GM19455 (cell line): ENCODE results near the gene ADAT3.

Source experiments
- ATAC-seq: cut with Tn5 transposase; IDR thresholded peaks from one replicate; pipeline ENCODE4 v1.9.1; 2021; ENCODE audit not compliant: unreplicated experiment

ADAT3 gene

DNA sequence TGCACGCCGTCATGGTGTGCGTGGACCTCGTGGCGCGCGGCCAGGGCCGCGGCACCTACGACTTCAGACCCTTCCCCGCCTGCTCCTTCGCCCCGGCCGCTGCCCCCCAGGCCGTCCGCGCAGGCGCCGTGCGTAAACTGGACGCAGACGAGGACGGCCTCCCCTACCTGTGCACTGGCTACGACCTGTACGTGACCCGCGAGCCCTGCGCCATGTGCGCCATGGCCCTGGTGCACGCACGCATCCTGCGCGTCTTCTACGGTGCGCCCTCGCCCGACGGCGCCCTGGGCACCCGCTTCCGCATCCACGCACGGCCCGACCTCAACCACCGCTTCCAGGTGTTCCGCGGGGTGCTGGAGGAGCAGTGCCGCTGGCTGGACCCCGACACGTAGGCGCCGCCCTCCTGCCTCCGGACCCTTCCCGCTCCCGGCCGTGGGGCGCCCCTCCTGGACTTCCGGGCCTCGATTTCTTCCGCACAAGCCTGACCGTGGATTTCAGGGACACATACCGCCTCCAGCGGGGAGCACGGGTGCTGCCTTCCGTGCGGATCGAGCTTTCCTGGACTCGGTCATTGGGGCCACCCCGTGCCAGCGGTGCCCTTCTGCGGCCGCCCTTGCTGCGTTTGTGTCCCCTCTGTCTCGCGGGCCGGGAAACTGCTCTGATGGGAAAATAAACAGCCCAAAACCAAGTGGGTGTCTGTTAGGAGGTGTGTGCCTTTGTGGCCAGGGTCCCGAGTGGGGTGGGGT lies 7.7 kb downstream of the ADAT3 start:
- ATAC-seq, result no peak

DNA sequence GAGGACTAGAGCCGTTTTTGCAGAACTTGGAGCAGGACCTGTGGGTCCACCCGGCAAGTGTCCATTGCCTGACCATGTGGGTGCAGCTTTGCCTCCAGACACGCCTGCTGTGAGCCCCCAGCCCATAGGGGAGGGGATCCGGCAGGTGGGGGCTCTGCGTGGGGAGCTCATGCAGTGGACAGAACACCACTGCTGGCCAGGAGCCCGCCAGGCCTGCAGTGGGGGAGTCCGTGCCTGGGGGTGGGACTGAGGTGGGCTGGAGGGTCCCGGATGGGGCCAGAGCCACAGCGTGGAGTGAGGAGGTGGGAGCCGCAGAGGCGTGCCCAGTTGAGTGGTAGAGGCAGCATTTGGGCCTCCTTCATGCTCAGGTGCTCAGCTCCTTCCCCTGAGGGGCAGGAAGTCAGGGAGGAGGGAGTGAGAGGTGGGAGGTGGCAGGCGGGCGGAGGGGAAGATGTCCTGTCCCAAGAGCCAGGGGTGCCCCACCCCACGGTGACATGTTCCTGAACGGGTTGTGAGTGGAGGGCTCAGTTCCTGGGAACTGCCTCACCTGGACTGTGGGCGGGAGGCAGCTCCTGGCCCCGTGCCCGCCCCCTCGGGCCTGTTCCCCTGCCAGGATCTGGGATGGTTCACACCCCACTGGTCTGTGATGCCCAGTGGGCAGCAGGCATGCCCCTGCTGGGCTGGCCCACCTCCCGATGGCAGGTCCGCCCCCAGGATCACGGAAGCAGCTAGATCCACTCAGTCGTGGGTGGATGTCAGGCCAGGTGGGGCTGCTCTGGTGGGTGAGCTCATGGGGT lies 8.8 kb downstream of the ADAT3 start:
- no peak for ATAC-seq

DNA sequence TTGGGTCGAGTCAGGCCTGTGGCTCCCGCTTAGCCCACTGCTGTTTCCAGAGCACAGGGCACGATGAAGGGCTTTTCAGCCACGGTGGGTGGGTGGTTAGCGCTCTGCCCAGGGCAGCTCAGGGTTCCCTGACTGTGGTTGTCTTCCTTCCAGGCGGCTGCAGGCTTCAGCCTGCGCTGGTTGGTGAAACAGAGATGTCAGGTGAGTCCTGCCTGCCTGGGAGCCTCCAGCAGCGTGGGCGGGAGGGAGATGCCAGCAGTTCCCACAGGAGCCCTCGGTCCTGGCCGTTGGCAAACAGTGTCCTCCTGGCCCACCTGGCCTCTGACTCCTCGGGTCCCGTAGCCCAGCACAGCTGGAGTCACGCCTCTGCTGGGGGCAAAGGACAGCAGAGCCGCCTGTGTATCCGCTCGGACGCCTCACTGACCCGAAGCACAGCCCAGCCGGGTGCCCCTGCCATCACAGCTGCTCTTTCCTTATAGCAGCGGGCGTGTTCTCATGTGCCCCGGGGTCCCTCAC lies 9.7 kb downstream of the ADAT3 start:
- ATAC-seq, result no peak

DNA sequence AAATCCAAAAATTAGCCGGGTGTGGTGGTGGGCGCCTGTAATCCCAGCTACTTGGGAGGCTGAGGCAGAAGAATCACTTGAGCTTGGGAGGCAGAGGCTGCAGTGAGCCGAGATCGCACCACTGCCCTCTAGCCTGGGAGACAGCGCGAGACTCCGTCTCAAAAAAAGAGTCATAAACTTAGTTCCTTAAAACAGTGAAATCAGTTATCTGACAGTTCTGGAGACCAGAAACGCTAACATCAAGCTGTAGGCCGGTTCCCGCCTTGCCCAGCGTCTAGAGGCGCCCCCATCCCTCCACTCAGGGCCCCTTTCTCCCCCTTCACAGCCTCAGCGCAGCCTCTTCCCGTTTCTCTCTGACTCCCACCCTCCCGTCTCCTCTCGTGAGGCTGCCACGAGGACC lies 11.9 kb downstream of the ADAT3 start:
- no peak for ATAC-seq

DNA sequence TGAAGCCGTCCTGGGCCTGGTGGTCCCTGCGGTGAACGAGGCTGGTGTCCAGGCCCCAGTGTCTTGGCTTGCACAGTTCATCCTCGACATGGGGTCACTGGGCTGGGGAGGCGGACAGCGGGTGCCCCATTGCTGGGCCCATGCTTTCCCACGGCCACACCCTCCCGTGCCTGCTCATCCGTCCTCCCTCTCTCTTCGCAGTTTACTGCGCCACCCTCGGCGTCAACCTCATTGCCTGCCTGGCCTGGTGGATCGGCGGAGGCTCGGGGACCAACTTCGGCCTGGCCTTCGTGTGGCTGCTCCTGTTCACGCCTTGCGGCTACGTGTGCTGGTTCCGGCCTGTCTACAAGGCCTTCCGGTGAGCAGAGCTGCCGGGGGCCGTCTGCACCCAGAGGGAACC lies 12.7 kb downstream of the ADAT3 start:
- no peak for ATAC-seq

DNA sequence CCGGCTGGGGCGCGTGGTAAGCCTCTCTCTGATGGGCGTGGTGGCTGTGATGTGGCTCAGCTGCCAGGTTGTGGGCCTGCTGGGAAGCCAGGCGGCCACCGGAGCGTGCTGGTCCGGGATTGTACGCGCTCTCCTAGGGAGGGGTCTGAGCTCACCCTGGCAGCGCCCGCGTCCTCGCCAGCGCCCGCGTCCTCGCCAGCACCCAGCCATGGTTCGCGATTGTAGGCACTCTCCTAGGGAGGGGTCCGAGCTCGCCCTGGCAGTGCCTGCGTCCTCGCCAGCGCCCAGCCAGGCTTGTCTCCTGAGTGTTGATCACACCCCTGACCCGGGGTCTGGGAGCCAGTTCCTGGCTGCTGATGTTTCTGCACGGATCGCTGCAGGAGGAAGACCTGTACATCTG lies 13.8 kb downstream of the ADAT3 start:
- ATAC-seq, result no peak

DNA sequence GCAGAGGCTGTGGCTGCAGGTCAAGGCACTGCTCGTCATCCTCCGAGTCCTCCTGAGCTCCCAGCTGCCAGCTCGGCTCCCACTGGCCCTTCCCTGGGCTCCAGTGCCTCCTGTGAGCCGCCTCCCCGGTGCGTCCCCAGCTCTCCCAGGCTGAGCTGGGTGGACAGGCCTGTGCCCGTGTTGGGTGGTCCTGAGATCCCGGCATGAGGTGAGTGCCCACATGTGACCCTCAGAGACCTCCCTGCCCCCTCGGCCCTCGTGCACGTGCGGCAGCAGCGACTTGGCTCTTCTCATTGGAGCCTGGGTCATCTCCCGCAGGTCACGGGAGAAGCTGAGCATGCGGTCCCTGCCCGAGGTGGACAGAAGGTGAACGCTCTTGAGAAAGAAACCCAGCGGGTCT lies 15.4 kb downstream of the ADAT3 start:
- no peak for ATAC-seq

DNA sequence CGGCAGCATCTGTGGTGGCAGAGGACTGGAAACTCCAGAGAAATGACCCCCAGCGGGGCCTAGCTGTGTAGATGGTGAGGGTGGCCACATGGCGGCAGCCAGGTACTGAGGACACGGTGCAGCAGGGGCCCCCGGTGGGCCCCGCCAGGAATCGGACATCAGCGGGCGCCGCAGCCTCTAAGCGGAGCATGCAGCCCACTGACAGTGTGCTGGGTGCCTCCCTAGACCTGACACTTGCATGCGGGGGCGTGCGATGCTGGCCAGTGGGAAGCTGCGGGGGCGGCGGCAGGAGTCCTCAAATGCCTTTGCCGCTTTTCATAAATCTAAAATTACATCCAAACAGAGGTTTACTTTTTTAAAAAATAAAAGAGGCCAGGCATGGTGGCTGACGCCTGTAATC lies 16.1 kb downstream of the ADAT3 start:
- ATAC-seq, result no peak

DNA sequence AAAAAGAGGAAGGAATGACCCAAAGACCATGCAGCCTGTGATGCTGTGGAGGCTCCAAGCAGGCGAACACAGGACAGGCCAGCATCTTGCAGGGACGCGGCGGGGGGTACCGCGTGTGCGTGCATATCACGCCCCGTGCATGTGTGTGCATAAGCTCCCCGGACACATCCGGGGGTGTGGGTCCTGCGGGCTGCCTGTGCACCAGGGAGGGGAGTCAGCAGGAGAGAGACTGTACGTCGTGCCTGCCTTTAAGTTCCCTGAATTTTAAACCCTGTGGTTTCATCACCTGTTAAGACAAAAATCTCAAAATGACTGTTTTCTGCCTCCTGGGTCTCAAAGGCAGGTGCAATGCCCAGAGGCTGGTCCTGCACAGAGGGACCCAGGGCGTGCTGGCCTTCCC lies 16.6 kb downstream of the ADAT3 start:
- no peak for ATAC-seq

DNA sequence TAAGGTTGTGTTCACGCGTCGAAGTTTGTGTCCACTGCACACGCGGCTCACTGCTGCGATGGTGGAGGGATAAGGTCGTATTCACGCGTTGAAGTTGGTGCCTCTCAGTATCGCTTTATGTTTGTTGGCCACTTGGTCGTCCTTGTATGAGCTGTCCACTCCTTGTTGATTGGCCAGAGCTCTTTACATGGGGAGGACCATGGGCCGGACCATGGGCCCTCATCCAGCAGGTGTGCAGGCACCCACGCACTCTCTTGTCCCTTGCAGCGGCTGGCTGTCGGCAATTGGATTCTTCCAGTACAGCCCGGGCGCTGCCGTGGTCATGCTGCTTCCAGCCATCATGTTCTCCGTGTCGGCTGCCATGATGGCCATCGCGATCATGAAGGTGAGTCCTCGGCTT lies 17.6 kb downstream of the ADAT3 start:
- ATAC-seq, result no peak

DNA sequence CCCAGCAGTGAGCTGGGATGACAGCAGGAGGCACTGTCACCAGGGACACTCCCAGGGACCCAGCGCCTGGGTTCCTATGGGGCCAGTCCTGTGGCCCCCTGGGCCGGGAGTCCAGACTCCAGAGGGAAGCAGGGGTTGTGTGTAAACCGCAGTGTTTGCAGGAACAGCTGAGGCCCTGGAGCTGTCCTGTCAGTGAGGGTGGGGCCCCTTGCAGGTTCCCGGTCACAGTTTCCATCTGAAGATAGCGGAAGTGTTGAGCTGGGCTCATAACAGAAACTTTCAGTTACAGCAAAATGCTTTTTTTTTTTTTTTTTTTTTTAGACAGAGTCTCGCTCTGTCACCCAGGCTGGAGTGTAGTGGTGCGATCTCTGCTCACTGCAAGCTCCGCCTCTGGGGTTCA lies 18.1 kb downstream of the ADAT3 start:
- ATAC-seq, result no peak

DNA sequence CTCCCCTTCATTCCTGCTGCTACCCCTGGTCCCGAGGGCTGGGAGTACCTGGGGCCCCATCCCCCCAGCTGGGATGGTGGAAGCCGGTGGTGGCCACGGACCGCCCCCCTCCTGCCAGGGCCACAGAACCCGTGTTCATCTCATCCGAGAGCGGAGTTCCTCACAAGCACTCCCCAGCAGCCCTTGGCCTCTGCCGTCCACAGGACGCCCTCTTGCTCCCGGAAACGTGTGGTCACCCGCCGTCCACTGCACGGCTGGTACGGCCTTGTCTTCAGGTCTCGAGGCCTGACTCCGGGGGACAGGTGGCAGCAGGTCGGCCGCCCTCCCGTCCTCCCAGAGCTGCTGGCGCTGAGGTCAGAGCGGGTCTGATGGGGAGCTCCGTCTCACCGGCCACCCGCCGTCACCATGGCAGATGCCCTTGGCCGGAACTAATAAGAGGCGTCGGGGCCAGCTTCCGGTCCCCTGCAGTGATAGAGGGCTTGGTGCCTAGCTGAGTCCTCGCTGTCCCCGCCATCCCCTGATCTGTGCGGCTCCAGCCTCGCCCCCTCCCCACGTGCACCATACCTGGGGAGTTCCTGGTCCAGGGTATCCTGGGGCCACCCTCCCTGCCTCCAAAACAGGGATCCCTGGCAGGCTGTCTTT lies 19.2 kb downstream of the ADAT3 start:
- ATAC-seq, result no peak

DNA sequence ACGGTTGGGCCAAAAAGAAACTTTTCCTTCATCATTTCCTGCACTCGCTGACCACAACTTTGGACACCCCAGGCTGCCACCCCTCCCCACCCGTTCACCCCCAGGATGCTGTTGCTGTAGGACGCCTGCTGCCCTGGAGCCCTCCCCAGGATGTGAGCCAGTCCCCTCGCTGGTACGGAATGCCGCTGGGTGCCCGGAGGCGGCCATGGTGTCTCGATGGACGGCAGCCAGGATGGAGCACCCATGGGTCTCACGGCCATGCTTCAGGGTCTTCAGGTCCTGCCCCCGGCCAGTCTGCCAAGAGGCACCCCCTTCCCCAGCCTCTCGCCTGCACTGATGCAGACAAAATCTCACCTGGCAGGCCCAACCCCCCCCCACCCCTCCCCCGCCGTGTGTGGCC lies 20.3 kb downstream of the ADAT3 start:
- ATAC-seq, result no peak

DNA sequence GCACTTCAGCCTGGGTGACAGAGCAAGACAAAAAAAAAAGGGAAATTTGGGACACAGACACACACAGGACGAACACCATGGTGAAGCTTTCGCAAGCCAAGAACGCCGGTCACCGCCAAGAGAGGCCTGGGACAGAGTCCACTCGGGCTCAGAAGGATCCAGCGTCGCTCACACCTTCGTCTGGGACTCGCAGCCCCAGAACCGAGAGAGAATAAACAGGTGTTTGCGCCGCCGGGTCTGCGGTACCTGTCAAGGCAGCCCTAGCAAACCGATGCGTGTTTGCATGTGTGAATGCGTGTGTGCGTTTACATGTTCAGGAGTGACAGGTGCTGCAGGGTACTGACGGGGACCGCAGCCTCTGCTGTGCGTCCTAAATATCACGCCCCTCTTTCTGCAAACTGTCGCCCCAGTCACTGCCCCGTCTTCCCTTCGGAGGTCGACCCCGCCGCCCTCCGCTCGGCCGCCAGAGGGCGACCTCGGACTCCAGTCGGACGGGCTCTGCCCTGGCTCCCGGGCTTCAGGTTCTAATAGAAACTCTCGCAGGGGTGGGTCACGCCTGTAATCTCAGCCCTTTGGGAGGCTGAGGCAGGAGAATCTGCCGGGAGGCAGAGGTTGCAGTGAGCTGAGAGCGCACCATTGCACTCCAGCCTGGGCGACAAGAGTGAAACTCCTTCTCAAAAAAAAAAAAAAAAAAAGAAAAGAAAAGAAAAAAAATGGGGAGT lies 24.0 kb downstream of the ADAT3 start:
- ATAC-seq, result no peak

DNA sequence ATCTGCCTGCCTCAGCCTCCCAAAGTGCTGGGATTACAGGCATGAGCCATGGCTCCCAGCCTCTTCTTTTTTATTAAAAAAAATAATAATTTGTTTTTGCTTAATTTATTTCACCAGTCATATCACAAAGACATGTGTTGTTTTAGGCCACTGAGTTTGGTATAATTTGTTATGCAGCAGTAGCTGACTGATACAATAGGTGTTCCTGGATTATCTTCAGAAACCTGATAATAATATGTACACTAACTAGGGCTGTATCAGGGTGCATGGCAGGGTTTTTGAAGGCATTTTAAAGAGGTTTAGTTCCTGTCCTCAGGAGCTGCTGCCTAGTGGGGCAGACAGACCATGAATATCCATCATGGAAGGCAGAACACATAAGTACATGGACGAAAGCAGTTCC lies 26.2 kb downstream of the ADAT3 start:
- ATAC-seq, result no peak

DNA sequence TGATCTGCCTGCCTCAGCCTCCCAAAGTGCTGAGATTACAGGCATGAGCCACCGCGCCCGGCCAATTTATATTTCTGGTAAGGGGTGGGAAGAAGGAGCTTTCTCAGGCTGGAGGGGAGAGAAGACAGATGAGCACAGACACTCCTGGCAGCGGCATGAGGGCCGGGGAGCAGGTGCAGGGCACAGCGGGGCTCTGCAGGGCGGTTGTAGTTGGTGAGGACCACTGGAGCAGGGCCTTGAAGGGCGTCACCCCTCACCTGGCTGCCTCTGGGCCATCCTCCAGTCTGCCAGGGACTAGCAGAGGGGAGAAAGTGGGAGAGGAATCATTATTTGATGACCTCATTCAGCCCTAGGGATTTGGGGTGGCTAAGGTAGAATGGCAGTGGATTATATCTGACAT lies 27.2 kb downstream of the ADAT3 start:
- no peak for ATAC-seq

DNA sequence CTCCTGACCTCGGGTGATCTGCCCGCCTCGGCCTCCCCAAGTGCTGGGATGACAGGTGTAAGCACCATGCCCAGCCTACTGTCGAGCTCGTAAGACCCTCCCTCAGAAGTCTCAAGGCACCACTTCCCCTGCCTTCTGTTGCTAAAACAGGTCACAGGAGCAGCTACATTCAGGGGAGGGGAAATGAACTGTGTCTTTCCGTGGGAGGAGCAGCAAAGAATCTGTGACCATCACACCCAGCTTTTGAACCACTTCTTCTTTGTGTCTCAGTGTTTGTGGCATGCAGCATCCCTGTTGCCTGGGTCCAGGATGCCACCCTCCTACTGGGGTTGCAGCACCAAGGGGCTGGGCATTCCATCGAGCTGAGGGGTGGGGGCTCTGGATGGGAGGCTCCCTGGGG lies 28.0 kb downstream of the ADAT3 start:
- ATAC-seq, result no peak

DNA sequence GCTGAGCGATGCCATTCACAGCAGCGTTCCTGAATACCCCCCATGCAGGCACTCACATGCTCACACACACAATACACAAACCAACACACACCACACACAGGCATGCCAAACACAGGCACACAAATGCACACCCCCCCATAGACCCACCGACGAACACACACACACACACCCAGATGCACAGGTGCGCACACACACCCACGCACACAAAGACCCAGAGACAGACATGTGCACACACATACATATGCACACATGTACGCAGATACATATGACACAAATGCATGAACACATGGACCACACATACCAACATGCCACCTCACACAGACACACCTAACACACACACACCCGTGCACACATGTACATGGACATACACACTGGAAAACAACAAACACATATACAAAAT lies 28.7 kb downstream of the ADAT3 start:
- no peak for ATAC-seq

DNA sequence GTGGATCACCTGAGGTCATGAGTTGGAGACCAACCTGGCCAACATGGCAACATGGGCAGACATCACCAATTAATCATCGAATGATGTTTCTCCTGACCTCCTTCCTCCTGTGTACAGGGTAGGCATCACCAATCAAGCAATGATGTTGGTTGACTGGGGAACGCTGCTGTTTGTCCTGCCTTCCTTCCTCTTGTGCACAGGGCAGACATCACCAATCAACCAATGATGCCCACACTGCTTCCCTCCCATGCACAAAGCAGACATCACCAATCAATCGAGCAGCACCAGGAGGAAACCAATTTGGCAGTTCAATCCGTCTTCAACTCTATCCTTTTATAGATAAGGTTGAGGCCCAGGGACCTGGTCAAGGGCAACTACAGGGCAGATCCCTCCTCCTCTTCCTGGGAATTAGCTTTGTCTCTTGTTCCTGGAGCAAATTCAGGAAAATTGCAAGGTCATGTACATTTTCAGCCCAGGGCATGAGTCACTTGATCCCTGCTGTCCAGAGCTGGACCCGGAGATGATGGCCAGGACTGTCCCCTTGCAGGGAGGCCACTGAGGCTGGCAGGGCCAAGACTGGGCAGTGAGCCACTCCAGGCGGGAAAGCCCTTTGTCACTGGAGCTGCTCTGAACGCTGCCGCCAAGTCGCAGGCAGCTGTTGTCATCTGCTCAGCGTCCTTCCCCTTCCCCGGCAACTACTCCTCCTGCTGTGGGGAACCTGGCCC lies 30.4 kb downstream of the ADAT3 start:
- no peak for ATAC-seq

DNA sequence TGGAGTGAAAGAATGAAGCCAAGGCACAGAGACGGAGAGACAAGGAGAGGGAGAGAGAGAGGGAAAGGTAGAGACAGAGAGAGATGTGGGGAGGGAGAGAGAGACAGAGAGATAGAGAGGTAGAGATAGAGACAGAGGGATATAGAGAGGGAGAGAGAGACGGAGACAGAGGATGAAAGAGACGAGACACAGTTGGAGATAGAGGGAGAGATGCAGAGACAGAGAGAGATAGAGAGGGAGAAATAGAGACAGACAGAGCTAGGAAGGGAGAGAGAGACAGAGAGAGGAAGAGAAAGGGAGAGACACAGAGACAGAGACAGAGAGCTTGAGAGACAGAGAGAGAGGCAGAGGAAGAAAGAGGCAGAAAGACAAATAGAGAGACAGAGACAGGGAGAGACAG lies 31.2 kb downstream of the ADAT3 start:
- no peak for ATAC-seq
